ENCODE results near the gene ANKRD22.

Gene ANKRD22

DNA sequence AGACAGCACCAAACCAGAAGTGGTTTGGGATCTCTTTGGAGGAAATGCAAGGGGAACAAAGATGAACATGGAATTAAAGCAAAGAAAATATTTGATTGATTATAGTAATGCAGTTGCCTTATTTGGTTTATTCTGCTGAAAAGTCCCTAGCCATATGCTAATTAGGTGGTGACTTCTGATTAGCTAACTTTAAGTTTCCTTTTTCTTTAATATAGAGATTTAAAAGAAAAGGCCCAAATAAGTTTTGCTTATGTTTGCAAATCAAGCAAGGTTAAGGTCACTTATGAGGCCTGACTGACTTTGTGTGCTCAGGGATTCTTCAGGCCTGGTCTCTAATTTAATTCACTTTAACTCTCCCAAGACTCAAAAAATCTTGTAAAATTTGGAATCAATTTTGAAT lies 6.2 kb upstream of the ANKRD22 start:
- Histone ChIP-seq H3K36me3 (no peaks in the 10 kb centered on the region), H3K27ac (no peak overlapping the region), H3K9me3 (ENCODE audit: severe bottlenecking) (no peaks in the 10 kb centered on the region), H3K27me3 (ENCODE audit: insufficient read depth, low read depth, severe bottlenecking) (no peaks in the 10 kb centered on the region), H3K4me3 (ENCODE audit: low read depth, low read length) (no peak overlapping the region)
- no peak for DNase-seq
- TF ChIP-seq, protein P1, sequence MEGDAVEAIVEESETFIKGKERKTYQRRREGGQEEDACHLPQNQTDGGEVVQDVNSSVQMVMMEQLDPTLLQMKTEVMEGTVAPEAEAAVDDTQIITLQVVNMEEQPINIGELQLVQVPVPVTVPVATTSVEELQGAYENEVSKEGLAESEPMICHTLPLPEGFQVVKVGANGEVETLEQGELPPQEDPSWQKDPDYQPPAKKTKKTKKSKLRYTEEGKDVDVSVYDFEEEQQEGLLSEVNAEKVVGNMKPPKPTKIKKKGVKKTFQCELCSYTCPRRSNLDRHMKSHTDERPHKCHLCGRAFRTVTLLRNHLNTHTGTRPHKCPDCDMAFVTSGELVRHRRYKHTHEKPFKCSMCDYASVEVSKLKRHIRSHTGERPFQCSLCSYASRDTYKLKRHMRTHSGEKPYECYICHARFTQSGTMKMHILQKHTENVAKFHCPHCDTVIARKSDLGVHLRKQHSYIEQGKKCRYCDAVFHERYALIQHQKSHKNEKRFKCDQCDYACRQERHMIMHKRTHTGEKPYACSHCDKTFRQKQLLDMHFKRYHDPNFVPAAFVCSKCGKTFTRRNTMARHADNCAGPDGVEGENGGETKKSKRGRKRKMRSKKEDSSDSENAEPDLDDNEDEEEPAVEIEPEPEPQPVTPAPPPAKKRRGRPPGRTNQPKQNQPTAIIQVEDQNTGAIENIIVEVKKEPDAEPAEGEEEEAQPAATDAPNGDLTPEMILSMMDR (IDR thresholded peaks at IDR 0.05; ENCODE audit: low read depth, low read length), result no peak

- Histone ChIP-seq H3K27me3 (ENCODE audit: insufficient read depth, low read depth, severe bottlenecking) (no peaks in the 10 kb centered on the region), H3K27ac (no peak overlapping the region), H3K4me3 (ENCODE audit: low read depth, low read length) (no peak overlapping the region), H3K9me3 (ENCODE audit: severe bottlenecking) (no peaks in the 10 kb centered on the region), H3K36me3 (no peaks in the 10 kb centered on the region)
- TF ChIP-seq, protein P1 (IDR thresholded peaks at IDR 0.05; ENCODE audit: low read depth, low read length), result no peak
- no peak for DNase-seq
Observed at GRCh38 chr10:88854684-88855083, 3.0 kb upstream of the ANKRD22 start.

DNA sequence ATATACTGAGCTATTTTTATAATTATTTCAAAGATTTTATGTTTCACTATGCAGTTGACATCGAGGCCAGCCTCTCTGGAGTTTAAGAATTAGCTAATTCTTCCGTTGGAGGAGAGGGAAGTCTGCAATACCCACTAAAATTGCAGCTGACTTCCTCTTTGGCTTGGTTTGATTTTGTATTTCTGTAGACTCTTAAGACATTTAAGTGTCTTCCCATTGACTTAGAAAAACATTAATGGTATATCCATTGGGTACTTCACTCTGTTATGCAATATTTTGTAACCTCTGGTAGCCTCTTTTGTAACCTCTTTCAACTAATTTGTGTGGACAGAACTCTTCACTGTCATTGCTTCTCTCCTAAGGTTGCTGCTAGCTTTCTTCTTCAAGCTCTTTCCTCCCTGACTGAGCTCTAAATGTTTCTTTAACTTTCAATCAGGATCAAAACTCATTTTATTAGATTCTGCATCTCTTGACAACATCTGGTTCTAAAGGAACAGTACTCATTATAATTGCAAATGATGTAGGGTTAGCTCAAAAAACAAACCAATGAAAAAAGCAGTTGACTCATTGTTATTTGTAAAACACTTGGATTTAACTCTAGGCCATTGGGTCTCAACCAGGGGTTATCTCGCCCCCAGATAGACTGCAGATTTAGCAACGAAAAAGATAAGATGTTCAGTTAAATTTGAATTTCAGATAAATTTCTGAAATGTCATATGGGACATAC lies 1.7 kb upstream of the ANKRD22 start:
- H3K4me3 ChIP-seq (ENCODE audit: low read depth, low read length), result no peak overlapping the region
- no peaks in the 10 kb centered on the region for H3K27me3 ChIP-seq (ENCODE audit: insufficient read depth, low read depth, severe bottlenecking)
- no peaks in the 10 kb centered on the region for H3K36me3 ChIP-seq
- no peak for DNase-seq
- TF ChIP-seq, protein P1 (IDR thresholded peaks at IDR 0.05; ENCODE audit: low read depth, low read length), result no peak
- no peaks in the 10 kb centered on the region for H3K9me3 ChIP-seq (ENCODE audit: severe bottlenecking)
- H3K27ac ChIP-seq, result no peak overlapping the region

DNA sequence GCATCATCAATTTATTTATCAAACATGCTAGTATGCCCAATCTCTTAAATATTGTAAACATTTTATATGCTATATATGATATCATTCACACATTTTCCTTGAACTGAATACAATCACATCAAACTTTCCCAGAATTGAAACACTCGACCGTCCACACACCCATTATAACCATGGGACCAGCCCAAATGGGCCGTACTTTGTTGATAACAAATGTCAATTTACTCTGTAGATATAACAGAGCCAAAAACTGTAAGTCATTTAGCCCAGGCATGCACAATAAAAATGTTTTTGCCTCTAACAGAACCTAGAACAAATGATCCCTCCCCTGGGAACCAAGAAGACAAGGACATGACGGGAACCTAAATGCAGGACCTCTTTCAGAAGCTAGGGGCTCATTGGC lies 683 bp upstream of the ANKRD22 start:
- Histone ChIP-seq H3K27ac (no peak overlapping the region), H3K36me3 (no peaks in the 10 kb centered on the region), H3K27me3 (ENCODE audit: insufficient read depth, low read depth, severe bottlenecking) (no peaks in the 10 kb centered on the region), H3K9me3 (ENCODE audit: severe bottlenecking) (no peaks in the 10 kb centered on the region), H3K4me3 (ENCODE audit: low read depth, low read length) (no peak overlapping the region)
- no peak for DNase-seq
- TF ChIP-seq, protein P1 (IDR thresholded peaks at IDR 0.05; ENCODE audit: low read depth, low read length), result no peak

DNA sequence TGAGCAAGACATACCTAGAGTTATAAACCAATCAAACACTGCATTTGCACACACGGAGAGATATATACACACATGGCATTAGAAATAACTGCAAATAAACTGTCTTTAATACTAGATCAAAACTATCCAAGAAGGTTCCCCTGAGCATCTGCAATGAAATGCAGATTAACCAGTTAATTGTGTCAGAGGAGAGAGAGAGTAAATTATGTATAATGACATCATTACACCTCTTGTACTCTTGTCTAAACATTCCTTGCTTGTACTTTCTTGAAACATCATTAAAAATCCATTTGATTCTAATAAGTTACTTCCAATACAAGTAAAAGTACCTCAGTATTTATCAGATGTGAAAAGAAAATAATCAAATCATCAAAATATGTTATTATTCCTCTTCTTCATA lies 932 bp downstream of the ANKRD22 start:
- no peaks in the 10 kb centered on the region for H3K9me3 ChIP-seq (ENCODE audit: severe bottlenecking)
- H3K27ac ChIP-seq, result no peak overlapping the region
- no peak for DNase-seq
- no peaks in the 10 kb centered on the region for H3K27me3 ChIP-seq (ENCODE audit: insufficient read depth, low read depth, severe bottlenecking)
- H3K4me3 ChIP-seq (ENCODE audit: low read depth, low read length), result no peak overlapping the region
- TF ChIP-seq, protein P1 (IDR thresholded peaks at IDR 0.05; ENCODE audit: low read depth, low read length), result no peak
- no peaks in the 10 kb centered on the region for H3K36me3 ChIP-seq

DNA sequence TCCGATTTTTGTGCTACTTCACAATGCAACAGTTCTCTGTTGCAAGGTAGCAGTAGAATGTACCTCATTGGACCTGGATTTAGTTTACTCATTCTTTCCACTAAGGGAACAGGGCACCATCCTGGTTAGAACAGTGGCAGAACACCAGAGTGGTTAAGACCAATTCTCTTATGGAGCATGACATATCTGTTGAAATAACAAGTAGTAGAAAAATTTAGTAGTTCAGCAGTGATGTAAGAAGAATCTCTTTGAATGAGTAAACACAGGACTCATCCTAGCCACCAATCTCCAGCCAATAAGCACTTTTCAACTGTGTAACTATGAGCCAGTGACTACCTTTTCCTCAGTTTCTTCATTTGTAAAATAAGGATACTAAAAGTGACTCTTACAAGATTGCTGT lies 2.4 kb downstream of the ANKRD22 start:
- TF ChIP-seq, protein P1 (IDR thresholded peaks at IDR 0.05; ENCODE audit: low read depth, low read length), result no peak
- Histone ChIP-seq H3K27me3 (ENCODE audit: insufficient read depth, low read depth, severe bottlenecking) (no peaks in the 10 kb centered on the region), H3K4me3 (ENCODE audit: low read depth, low read length) (no peak overlapping the region), H3K9me3 (ENCODE audit: severe bottlenecking) (no peaks in the 10 kb centered on the region), H3K27ac (no peak overlapping the region), H3K36me3 (no peaks in the 10 kb centered on the region)
- DNase-seq, result no peak
